ENCODE measurements around the gene RPL28. TPM values are rescaled to one million over a fixed set of nuclear protein-coding genes. Genes with fewer than 3 reads are reported as not detected.
A peak's percentile ranks its signal among the peaks of the same experiment; 100 is the strongest.

RPL28 gene
- total RNA-seq, 2 experiments from 2014 or later = 3,001 to 3,058 TPM

DNA sequence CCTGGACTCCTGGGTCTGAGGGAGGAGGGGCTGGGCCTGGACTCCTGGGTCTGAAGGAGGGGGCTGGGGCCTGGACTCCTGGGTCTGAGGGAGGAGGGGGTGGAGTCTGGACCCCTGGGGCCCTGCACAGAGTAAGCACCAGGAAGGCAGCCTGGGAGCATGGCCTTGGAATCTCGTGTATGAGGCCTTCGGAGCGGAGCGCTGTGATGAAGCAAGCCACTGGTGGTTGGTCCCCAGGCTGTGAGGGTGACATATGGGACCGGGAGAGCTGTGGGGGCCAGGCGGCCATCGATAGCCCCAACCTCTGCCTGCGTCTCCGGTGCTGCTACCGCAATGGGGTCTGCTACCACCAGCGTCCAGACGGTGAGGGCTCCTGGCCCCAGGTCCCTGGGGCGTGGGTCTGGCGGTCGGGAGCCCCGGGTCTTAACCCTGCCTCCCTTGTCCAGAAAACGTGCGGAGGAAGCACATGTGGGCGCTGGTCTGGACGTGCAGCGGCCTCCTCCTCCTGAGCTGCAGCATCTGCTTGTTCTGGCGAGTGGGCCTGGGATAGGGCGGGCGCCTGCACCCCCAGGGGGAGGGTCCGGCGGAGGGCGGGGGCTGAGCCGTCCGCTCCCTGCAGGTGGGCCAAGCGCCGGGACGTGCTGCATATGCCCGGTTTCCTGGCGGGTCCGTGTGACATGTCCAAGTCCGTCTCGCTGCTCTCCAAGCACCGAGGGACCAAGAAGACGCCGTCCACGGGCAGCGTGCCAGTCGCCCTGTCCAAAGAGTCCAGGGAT lies 8.2 kb upstream of the RPL28 start:
- no peaks in the 10 kb centered on the region for H3K9me3 Mint-ChIP-seq
- CTCF ChIA-PET = no interaction called here
- POLR2A ChIA-PET = interaction anchor here (0.6 to 1.5 kb wide), 3 partner anchors 12 to 121 kb away, joined by 3 to 4 read pairs (median 3); no protein-coding TSS in a partner anchor
- H3K27ac Mint-ChIP-seq = no peak overlapping the region
- H3K27me3 Mint-ChIP-seq = peaks cover 8% of the 10 kb centered on the region
- DNase-seq (no peak), ATAC-seq (no peak)
- peaks cover 13% of the 10 kb centered on the region for H3K36me3 Mint-ChIP-seq (ENCODE audit: low read depth)
- intact Hi-C loops (cut with micrococcal nuclease) = no loop called here
- H3K4me3 Mint-ChIP-seq = no peak overlapping the region
- no peak for TF ChIP-seq CTCF (IDR thresholded peaks at IDR 0.05)
- H3K4me1 Mint-ChIP-seq (ENCODE audit: low read depth) = peaks cover 13% of the 10 kb centered on the region

DNA sequence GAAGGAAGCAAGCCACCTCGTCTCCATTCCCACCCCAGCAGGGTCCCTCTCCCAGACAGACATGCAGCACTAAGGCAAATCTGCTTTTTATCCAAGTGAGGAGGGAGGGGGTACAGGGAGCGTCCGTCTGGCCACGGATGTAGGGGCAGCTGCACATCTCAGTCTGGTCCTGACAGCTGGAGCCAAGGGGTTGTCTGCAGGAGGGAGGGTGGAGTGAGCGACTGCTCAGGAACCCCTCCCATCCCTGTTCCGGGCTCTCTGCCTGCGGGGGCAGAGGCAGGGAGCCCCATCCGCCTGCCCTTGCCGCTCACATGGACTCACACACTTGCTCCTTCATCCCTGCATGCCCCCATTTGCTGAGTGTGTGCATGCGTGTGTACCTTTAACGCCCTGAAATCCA lies 6.6 kb upstream of the RPL28 start:
- Mint-ChIP-seq H3K27ac (peak overlapping the region; percentile 34), H3K4me3 (no peak overlapping the region), H3K27me3 (peaks cover 3% of the 10 kb centered on the region), H3K9me3 (no peaks in the 10 kb centered on the region), H3K4me1 (ENCODE audit: low read depth) (peaks cover 17% of the 10 kb centered on the region), H3K36me3 (ENCODE audit: low read depth) (peaks cover 14% of the 10 kb centered on the region)
- DNase-seq (no peak), ATAC-seq (no peak)
- CTCF ChIA-PET = no interaction called here
- POLR2A ChIA-PET = interaction anchor here (1.5 kb wide), 1 partner anchor 10 kb away, joined by 4 read pairs; no protein-coding TSS in a partner anchor
- intact Hi-C loops (cut with micrococcal nuclease) = no loop called here
- TF ChIP-seq CTCF (IDR thresholded peaks at IDR 0.05) = no peak

- Mint-ChIP-seq H3K4me3 (peak overlapping the region; percentile 90), H3K4me1 (ENCODE audit: low read depth) (peaks cover 21% of the 10 kb centered on the region), H3K27me3 (no peaks in the 10 kb centered on the region), H3K27ac (no peak overlapping the region), H3K9me3 (no peaks in the 10 kb centered on the region), H3K36me3 (ENCODE audit: low read depth) (peaks cover 28% of the 10 kb centered on the region)
- ATAC-seq = no peak
- POLR2A ChIA-PET = interaction anchor here (3.4 to 10.2 kb wide), 3 partner anchors 10 to 122 kb away, joined by 25 to 217 read pairs (median 37); partner anchors contain the start of genes IL11, PPP6R1 and UBE2S
- intact Hi-C loops (cut with micrococcal nuclease) = loop anchor here (5.0 kb wide), 1 partner anchor 80 kb away; no protein-coding TSS in a partner anchor
- no peak for TF ChIP-seq CTCF (IDR thresholded peaks at IDR 0.05)
- DNase-seq = no peak
- CTCF ChIA-PET = interaction anchor here (1.3 to 3.7 kb wide), 2 partner anchors 80 to 90 kb away, joined by 6 to 33 read pairs; no protein-coding TSS in a partner anchor
These were observed 3.7 kb upstream of the RPL28 start for GRCh38 chr19:55382013-55382412.

DNA sequence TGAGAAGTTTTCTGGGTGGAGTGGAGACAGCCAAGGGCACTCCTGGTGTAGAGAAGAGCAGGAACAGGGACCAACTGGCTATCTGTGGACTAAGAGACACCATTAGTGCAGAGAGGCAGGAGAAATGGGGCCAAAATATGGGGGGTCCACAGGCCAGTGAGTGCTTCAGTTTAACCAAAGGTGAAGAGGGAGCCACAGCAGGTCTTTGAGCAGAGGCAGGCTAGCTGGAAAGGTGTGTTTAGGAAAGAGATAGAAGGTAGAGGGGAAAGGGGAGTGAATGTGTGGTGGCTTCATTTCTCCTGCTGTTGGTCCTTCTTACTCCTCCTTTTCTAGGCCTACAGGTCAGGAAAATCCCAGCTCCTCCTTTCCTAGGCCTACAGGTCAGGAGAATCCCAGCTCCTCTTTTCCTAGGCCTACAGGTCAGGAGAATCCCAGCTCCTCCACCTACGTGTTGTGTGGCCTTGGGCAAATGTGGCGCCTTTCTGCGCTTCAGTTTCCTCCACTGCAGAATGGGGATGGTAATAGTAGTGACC lies 3.1 kb upstream of the RPL28 start:
- no peak for ATAC-seq
- TF ChIP-seq CTCF (IDR thresholded peaks at IDR 0.05) = no peak
- Mint-ChIP-seq H3K9me3 (no peaks in the 10 kb centered on the region), H3K36me3 (ENCODE audit: low read depth) (peaks cover 34% of the 10 kb centered on the region), H3K4me3 (peak overlapping the region; percentile 90), H3K27ac (peak overlapping the region; percentile 95), H3K4me1 (ENCODE audit: low read depth) (peaks cover 24% of the 10 kb centered on the region), H3K27me3 (no peaks in the 10 kb centered on the region)
- intact Hi-C loops (cut with micrococcal nuclease) = loop anchor here (5.0 kb wide), 1 partner anchor 80 kb away; no protein-coding TSS in a partner anchor
- ChIA-PET POLR2A (interaction anchor here (0.9 to 10.2 kb wide), 8 partner anchors 10 to 127 kb away, joined by 3 to 217 read pairs (median 22); partner anchors contain the start of genes IL11, KMT5C, PPP6R1 and UBE2S), CTCF (interaction anchor here (0.7 to 3.7 kb wide), 7 partner anchors 11 to 216 kb away, joined by 3 to 33 read pairs (median 5); partner anchors contain the start of gene DNAAF3)
- no peak for DNase-seq
